Measurements from ENCODE around the gene SH3GL2. TPM values are rescaled to one million over a fixed set of nuclear protein-coding genes. Genes with fewer than 3 reads are reported as not detected.
A peak's percentile ranks its signal among the peaks of the same experiment; 100 is the strongest.

The SH3GL2 gene
- total and polyA plus RNA-seq, 8 donors = 0.84 to 10.3 (median 6.3) TPM

DNA sequence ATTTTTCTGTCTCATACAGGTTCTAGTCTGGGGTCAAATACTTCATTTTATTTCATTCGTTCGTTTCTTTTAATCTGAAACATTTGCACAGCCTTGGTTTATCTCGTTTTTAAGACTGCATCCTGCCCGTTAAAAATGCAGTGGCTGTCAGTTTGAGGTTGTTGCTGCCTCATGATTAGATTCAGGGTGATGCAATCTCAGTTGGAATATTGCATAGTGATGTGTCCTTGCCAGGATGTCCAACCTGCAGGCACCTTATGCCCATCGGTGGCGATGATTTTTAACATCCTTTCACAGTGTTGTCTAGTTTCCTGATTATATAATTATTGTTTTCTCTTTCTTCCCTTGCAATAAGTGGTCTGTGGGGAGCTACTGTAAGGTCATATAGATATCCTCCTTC lies 45.1 kb downstream of the SH3GL2 start:
- Histone ChIP-seq H3K4me3 (no peak overlapping the region), H3K9me3 (no peaks in the 10 kb centered on the region), H3K27ac (no peak overlapping the region), H3K27me3 (no peaks in the 10 kb centered on the region), H3K4me1 (no peaks in the 10 kb centered on the region), H3K36me3 (no peaks in the 10 kb centered on the region)
- ATAC-seq = no peak
- TF ChIP-seq, protein P1, sequence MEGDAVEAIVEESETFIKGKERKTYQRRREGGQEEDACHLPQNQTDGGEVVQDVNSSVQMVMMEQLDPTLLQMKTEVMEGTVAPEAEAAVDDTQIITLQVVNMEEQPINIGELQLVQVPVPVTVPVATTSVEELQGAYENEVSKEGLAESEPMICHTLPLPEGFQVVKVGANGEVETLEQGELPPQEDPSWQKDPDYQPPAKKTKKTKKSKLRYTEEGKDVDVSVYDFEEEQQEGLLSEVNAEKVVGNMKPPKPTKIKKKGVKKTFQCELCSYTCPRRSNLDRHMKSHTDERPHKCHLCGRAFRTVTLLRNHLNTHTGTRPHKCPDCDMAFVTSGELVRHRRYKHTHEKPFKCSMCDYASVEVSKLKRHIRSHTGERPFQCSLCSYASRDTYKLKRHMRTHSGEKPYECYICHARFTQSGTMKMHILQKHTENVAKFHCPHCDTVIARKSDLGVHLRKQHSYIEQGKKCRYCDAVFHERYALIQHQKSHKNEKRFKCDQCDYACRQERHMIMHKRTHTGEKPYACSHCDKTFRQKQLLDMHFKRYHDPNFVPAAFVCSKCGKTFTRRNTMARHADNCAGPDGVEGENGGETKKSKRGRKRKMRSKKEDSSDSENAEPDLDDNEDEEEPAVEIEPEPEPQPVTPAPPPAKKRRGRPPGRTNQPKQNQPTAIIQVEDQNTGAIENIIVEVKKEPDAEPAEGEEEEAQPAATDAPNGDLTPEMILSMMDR (IDR thresholded peaks at IDR 0.05) = no peak
- DNase-seq = no peak
- intact Hi-C loops (cut with DNase I) = no loop called here

DNA sequence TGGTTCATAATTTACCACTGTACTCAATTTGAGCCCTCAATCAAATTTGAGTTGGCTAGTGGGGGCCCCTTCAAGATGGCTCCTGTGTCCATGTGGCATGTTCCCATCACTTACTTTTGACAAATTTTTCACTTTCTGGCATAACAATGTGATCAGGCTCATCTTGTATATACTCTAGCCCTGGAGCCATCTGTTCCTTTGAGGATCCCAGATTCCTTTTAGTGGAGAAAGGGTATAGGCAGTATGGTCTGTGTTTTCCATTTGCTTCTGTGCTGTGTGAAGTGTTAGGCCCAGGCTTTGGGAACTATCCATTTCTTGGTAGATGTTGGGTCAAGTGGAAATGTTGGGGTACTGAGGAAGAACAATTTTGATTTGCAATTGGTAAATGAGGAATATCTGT lies 45.7 kb downstream of the SH3GL2 start:
- DNase-seq (no peak), ATAC-seq (no peak)
- Histone ChIP-seq H3K4me3 (no peak overlapping the region), H3K27ac (no peak overlapping the region), H3K4me1 (no peaks in the 10 kb centered on the region), H3K9me3 (no peaks in the 10 kb centered on the region), H3K36me3 (no peaks in the 10 kb centered on the region), H3K27me3 (no peaks in the 10 kb centered on the region)
- intact Hi-C loops (cut with DNase I) = no loop called here
- TF ChIP-seq, protein P1 (IDR thresholded peaks at IDR 0.05) = no peak

DNA sequence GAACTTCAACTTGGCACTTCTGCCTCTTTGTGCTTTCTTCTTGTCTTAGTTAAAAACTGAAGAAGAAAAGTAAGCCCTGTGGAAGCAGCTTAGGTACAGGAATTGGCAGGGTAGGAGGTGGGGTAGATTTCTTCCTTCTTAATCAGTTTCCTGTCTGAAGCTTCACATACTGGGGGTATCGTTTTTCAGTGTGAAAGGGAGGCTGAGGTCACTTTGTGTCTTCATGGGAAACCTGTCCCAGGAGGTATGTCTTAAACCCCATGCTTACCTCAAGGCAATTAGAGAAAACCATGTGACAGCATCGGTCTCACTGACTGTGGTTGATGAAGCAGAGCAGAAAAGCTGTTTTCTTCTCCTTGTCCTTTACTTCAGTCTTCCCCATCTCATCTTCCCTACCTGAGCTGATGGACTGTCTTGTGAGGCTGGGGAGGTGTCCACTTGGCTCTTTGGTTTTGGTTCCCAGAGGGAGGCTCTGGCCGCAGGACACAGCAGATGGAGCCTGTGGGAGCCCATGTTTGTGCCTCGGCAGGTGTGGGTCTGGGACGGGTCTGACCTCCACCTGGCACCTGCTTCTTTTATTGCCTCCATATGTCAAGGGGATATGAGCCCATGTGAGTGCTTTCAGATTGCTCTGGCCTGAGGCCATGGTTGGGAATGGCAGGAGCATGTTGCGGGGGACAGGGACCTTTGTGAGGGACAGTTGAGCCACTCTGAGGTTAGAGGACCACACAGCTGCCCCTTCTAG lies 47.0 kb downstream of the SH3GL2 start:
- Histone ChIP-seq H3K36me3 (no peaks in the 10 kb centered on the region), H3K9me3 (no peaks in the 10 kb centered on the region), H3K27ac (no peak overlapping the region), H3K4me3 (no peak overlapping the region), H3K4me1 (no peaks in the 10 kb centered on the region), H3K27me3 (no peaks in the 10 kb centered on the region)
- TF ChIP-seq, protein P1 (IDR thresholded peaks at IDR 0.05) = no peak
- DNase-seq = peak in 1 of 4 donors; percentile 21
- no peak for ATAC-seq
- intact Hi-C loops (cut with DNase I) = no loop called here

DNA sequence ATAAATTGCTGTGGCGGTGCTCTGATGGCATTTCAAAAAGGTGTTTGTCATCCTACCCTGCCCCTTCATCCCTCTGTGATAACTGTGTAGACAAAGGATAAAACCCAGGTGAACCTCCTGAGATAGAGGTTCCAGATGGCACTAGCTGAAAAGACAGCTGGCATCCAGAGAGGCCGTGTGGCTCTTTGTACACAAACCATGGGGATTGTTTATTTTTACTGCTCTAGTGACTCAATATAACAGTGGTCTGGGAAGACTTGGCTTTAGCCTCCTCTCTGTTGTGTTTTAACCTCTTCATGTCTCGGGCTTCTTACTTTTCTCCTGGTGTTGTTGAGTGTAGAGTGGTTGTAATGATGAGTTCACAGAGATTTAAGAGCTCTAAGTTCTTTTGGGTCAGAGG lies 48.8 kb downstream of the SH3GL2 start:
- H3K4me1 ChIP-seq = no peaks in the 10 kb centered on the region
- DNase-seq (no peak), ATAC-seq (no peak)
- TF ChIP-seq, protein P1 (IDR thresholded peaks at IDR 0.05) = no peak
- intact Hi-C loops (cut with DNase I) = no loop called here
- H3K9me3 ChIP-seq = no peaks in the 10 kb centered on the region
- no peaks in the 10 kb centered on the region for H3K27me3 ChIP-seq
- no peak overlapping the region for H3K4me3 ChIP-seq
- no peaks in the 10 kb centered on the region for H3K36me3 ChIP-seq
- H3K27ac ChIP-seq = no peak overlapping the region

DNA sequence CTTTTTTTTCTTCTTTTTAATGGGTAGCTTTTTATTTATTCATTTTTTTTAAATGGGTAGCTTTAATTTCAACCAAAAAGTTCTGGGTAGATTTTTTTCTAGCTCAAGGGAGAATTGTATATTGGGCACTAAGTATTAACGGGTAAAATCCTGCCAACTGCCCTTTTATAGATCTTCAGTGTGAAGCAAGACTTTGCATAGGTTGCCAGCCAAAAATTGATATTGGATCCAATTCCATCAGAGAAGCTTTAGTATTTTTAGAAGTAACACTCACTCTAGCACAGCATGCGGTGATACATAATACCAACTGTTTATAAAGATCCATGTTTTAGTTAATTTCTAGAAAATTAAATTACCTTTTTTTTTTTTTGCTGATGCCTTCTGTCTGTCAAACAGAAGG lies 49.8 kb downstream of the SH3GL2 start:
- Histone ChIP-seq H3K27ac (no peak overlapping the region), H3K4me3 (no peak overlapping the region), H3K4me1 (no peaks in the 10 kb centered on the region), H3K9me3 (no peaks in the 10 kb centered on the region), H3K27me3 (no peaks in the 10 kb centered on the region), H3K36me3 (no peaks in the 10 kb centered on the region)
- ATAC-seq = no peak
- no peak for DNase-seq
- TF ChIP-seq, protein P1 (IDR thresholded peaks at IDR 0.05) = no peak
- intact Hi-C loops (cut with DNase I) = no loop called here

Measured in left lung (tissue), 10 donors.